Measurements from ENCODE around the gene GABBR2.

The GABBR2 gene

GRCh38 chr9:98634685-98635336 is 73.9 kb downstream of the GABBR2 start:
- DNase-seq (ENCODE audit: low read depth in 2 of 2): no peak

- no peak for DNase-seq (ENCODE audit: low read depth in 2 of 2)
Observed at GRCh38 chr9:98632839-98633238, 75.9 kb downstream of the GABBR2 start.

- no peak for DNase-seq (ENCODE audit: low read depth in 2 of 2)
Observed at GRCh38 chr9:98627296-98627695, 81.4 kb downstream of the GABBR2 start.

- DNase-seq (ENCODE audit: low read depth in 2 of 2): no peak
Observed at GRCh38 chr9:98625728-98626127, 83.0 kb downstream of the GABBR2 start.

- no peak for DNase-seq (ENCODE audit: low read depth in 2 of 2)
Observed at GRCh38 chr9:98619788-98620187, 88.9 kb downstream of the GABBR2 start.

- DNase-seq (ENCODE audit: low read depth in 2 of 2): no peak
Observed at GRCh38 chr9:98615633-98616032, 93.1 kb downstream of the GABBR2 start.

- no peak for DNase-seq (ENCODE audit: low read depth in 2 of 2)
Observed at GRCh38 chr9:98614941-98615340, 93.8 kb downstream of the GABBR2 start.

- no peak for DNase-seq (ENCODE audit: low read depth in 2 of 2)
Observed at GRCh38 chr9:98612061-98612752, 96.5 kb downstream of the GABBR2 start.

GRCh38 chr9:98611319-98611718 is 97.4 kb downstream of the GABBR2 start:
- no peak for DNase-seq (ENCODE audit: low read depth in 2 of 2)

- DNase-seq (ENCODE audit: low read depth in 2 of 2): no peak
Observed at GRCh38 chr9:98610711-98611110, 98.0 kb downstream of the GABBR2 start.

GRCh38 chr9:98610211-98610610 is 98.5 kb downstream of the GABBR2 start:
- no peak for DNase-seq (ENCODE audit: low read depth in 2 of 2)

GRCh38 chr9:98609646-98610045 is 99.1 kb downstream of the GABBR2 start:
- no peak for DNase-seq (ENCODE audit: low read depth in 2 of 2)

GRCh38 chr9:98607787-98608186 is 100.9 kb downstream of the GABBR2 start:
- DNase-seq (ENCODE audit: low read depth in 2 of 2): no peak

- DNase-seq (ENCODE audit: low read depth in 2 of 2): no peak
Observed at GRCh38 chr9:98607152-98607551, 101.6 kb downstream of the GABBR2 start.

GRCh38 chr9:98606730-98607129 is 102.0 kb downstream of the GABBR2 start:
- DNase-seq (ENCODE audit: low read depth in 2 of 2): no peak

GRCh38 chr9:98605116-98605515 is 103.6 kb downstream of the GABBR2 start:
- DNase-seq (ENCODE audit: low read depth in 2 of 2): no peak

GRCh38 chr9:98603821-98604383 is 104.8 kb downstream of the GABBR2 start:
- no peak for DNase-seq (ENCODE audit: low read depth in 2 of 2)

- no peak for DNase-seq (ENCODE audit: low read depth in 2 of 2)
Observed at GRCh38 chr9:98602839-98603500, 105.8 kb downstream of the GABBR2 start.

GRCh38 chr9:98600631-98601030 is 108.1 kb downstream of the GABBR2 start:
- DNase-seq (ENCODE audit: low read depth in 2 of 2): no peak

- DNase-seq (ENCODE audit: low read depth in 2 of 2): no peak
Observed at GRCh38 chr9:98599566-98600216, 109.0 kb downstream of the GABBR2 start.

- DNase-seq (ENCODE audit: low read depth in 2 of 2): no peak
Observed at GRCh38 chr9:98598861-98599260, 109.9 kb downstream of the GABBR2 start.

GRCh38 chr9:98597236-98597771 is 111.4 kb downstream of the GABBR2 start:
- no peak for DNase-seq (ENCODE audit: low read depth in 2 of 2)

Data from stimulated activated CD4-positive, alpha-beta T cell treated with anti-CD3 and anti-CD28 coated beads, Interleukin-1b, Interleukin-23, amount 100 ng/mL, for 4 hours (primary cell).